Mesothelial cell of epicardium (in vitro differentiated cells): ENCODE data around the gene BBS1. TPM values are rescaled to one million over a fixed set of nuclear protein-coding genes. Genes with fewer than 3 reads are reported as not detected.
"Not testable (repeated sequence)": the region's sequence is repeated elsewhere in the genome, so short reads cannot be mapped to it uniquely, and the experiment has no call there.

Experiments
- DNase-seq, 2 experiments: peaks; one replicate each; pipeline ENCODE4 v3.0.0; 2021; ENCODE audit warnings: low spot score in 2 of 2; ENCODE audit not compliant: unreplicated experiment in 2 of 2
- H3K27ac Mint-ChIP-seq: 2 replicates; pipeline ENCODE4 v1.8.0; 2021; ENCODE audit warnings: mixed read lengths
- H3K27me3 Mint-ChIP-seq: 2 replicates; pipeline ENCODE4 v1.8.0; 2021; ENCODE audit warnings: low read depth, mixed read lengths
- H3K36me3 Mint-ChIP-seq: 2 replicates; pipeline ENCODE4 v1.8.0; 2021; ENCODE audit warnings: mixed read lengths
- H3K4me1 Mint-ChIP-seq: 2 replicates; pipeline ENCODE4 v1.8.0; 2021; ENCODE audit warnings: mixed read lengths
- H3K4me3 Mint-ChIP-seq: 2 replicates; pipeline ENCODE4 v1.8.0; 2021; ENCODE audit warnings: mild to moderate bottlenecking, moderate library complexity, mixed read lengths
- H3K9me3 Mint-ChIP-seq: 2 replicates; pipeline ENCODE4 v1.8.0; 2021; ENCODE audit warnings: mixed read lengths
- total RNA-seq: library from RNA; stranded (reverse); gene quantifications from 3 replicates; pipeline ENCODE4 v1.2.1, GENCODE V29; 2021
- TF ChIP-seq, protein P1 (sequence below): fragments of 200-600 bp; sonication (generic); IDR thresholded peaks from one replicate; pipeline ENCODE4 v1.5.0; 2021; ENCODE audit warnings: antibody characterized with exemption; ENCODE audit not compliant: unreplicated experiment

The BBS1 gene
- total RNA-seq, 1 donor from 2014 or later = 61.5 TPM

DNA sequence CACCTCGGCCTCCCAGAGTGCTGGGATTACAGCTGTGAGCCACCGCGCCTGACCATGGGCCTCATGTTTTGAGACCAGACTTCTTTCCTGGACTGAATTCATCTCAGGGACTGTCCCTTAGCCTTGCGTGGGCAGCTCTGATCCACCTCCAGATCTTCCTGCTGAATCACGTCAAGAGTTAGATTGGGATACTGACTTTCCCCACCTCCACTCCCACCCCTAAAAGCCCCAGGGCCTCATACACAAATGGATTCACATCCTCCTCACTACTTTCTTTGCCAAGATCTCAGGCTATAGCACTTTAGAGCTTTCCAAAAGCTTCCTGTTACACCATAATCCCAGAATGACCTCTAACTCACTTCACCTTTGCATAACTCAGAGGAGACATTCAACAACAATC is 70.4 kb downstream of the BBS1 start:
- Mint-ChIP-seq H3K4me1 (peaks cover 5% of the 10 kb centered on the region), H3K27ac (no peak overlapping the region), H3K27me3 (peaks cover 12% of the 10 kb centered on the region), H3K9me3 (peaks cover 10% of the 10 kb centered on the region), H3K36me3 (peaks cover 3% of the 10 kb centered on the region), H3K4me3 (no peak overlapping the region)
- no peak for DNase-seq
- TF ChIP-seq, protein P1, sequence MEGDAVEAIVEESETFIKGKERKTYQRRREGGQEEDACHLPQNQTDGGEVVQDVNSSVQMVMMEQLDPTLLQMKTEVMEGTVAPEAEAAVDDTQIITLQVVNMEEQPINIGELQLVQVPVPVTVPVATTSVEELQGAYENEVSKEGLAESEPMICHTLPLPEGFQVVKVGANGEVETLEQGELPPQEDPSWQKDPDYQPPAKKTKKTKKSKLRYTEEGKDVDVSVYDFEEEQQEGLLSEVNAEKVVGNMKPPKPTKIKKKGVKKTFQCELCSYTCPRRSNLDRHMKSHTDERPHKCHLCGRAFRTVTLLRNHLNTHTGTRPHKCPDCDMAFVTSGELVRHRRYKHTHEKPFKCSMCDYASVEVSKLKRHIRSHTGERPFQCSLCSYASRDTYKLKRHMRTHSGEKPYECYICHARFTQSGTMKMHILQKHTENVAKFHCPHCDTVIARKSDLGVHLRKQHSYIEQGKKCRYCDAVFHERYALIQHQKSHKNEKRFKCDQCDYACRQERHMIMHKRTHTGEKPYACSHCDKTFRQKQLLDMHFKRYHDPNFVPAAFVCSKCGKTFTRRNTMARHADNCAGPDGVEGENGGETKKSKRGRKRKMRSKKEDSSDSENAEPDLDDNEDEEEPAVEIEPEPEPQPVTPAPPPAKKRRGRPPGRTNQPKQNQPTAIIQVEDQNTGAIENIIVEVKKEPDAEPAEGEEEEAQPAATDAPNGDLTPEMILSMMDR = no peak

DNA sequence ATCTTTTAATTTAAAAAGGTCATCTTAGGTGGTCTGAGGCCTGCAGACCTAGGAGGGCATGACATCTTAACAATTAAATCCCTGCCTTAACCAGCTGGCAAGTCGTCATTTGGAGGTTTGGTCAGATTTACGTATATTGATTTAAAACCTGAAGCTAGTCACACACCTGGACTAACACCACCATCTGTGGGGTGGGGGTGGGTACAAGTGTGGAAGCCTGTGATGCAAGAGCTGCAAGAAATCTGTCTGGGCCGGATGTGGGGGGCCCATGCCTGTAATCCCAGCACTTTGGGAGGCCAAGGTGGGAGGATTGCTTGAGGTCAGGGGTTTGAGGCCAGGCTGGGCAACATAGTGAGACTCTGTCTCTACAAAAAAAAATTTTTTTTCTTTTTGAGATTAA is 70.8 kb downstream of the BBS1 start:
- H3K36me3 Mint-ChIP-seq = peaks cover 3% of the 10 kb centered on the region
- peaks cover 5% of the 10 kb centered on the region for H3K4me1 Mint-ChIP-seq
- no peak for DNase-seq
- peaks cover 12% of the 10 kb centered on the region for H3K27me3 Mint-ChIP-seq
- TF ChIP-seq, protein P1 = no peak
- peaks cover 10% of the 10 kb centered on the region for H3K9me3 Mint-ChIP-seq
- no peak overlapping the region for H3K27ac Mint-ChIP-seq
- H3K4me3 Mint-ChIP-seq = no peak overlapping the region

DNA sequence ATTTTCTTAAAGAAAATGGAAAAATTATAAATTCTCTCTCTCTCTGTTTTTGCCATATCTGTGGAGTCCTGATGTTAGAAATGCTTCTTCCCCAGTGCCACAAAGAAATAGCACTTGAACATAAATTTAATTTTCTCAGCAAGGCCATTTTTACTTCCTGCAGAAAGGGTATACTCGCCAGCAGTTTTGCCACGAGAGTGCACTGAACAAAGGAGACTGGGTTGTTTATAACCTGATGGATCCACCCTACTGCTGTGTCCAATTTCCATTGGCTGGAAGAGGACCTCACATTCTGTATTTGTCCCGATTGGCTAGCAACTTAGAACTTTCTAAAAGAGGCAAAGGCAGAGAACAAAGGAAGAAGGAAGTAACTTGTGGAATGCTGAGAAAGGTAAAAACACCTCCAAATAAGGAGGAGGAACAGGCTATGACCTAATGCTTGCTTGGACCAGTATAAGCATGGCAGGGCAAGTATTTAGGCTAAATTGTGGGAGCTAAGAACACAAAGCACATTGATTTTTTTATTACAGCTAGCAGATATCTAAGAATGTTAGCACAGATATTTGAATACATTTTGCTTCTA is 72.2 kb downstream of the BBS1 start:
- H3K4me1 Mint-ChIP-seq, H3K4me3 Mint-ChIP-seq, H3K27ac Mint-ChIP-seq, H3K36me3 Mint-ChIP-seq, DNase-seq: not testable (repeated sequence)
- Mint-ChIP-seq H3K9me3 (peaks cover 10% of the 10 kb centered on the region), H3K27me3 (peaks cover 12% of the 10 kb centered on the region)

Other genes with a start within 250 kb of the BBS1 start
- 88.6 to 91.8 TPM (median 90.1 TPM) in 3 replicates for gene RAB1B, start 242.0 kb upstream of the BBS1 start, total RNA-seq
- 10.1 to 11.5 TPM (median 10.2 TPM) in 3 replicates for gene CNIH2, start 232.5 kb upstream of the BBS1 start, total RNA-seq
- 66.8 to 74.0 TPM (median 71.2 TPM) in 3 replicates for gene YIF1A, start 221.5 kb upstream of the BBS1 start, total RNA-seq
- 1.3 to 1.8 TPM (median 1.6 TPM) in 3 replicates for gene TMEM151A, start 218.7 kb upstream of the BBS1 start, total RNA-seq
- 95.2 to 102 TPM (median 97.9 TPM) in 3 replicates for gene CD248, start 193.6 kb upstream of the BBS1 start, total RNA-seq
- gene RIN1, start 174.2 kb upstream of the BBS1 start, total RNA-seq = 6.7 to 7.1 TPM (median 7.0 TPM) in 3 replicates
- 25.0 to 27.1 TPM (median 26.5 TPM) in 3 replicates for gene BRMS1, start 165.5 kb upstream of the BBS1 start, total RNA-seq
- gene B4GAT1, start 163.0 kb upstream of the BBS1 start, total RNA-seq = 28.1 to 30.2 TPM (median 29.5 TPM) in 3 replicates
- gene SLC29A2, start 138.9 kb upstream of the BBS1 start, total RNA-seq = 33.0 to 35.9 TPM (median 35.7 TPM) in 3 replicates
- 1.00 to 1.2 TPM (median 1.1 TPM) in 3 replicates for gene NPAS4, start 89.6 kb upstream of the BBS1 start, total RNA-seq
- gene MRPL11, start 71.8 kb upstream of the BBS1 start, total RNA-seq = 49.0 to 53.1 TPM (median 49.7 TPM) in 3 replicates
- 17.3 to 18.2 TPM (median 17.9 TPM) in 3 replicates for gene PELI3, start 43.7 kb upstream of the BBS1 start, total RNA-seq
- 40.8 to 47.2 TPM (median 42.9 TPM) in 3 replicates for gene DPP3, start 30.2 kb upstream of the BBS1 start, total RNA-seq
- 13.2 to 14.7 TPM (median 13.7 TPM) in 3 replicates for gene ZDHHC24, start 35.4 kb downstream of the BBS1 start, total RNA-seq
- 0.11 to 0.13 TPM (median 0.13 TPM) in 3 replicates for gene ACTN3, start 36.3 kb downstream of the BBS1 start, total RNA-seq
- gene CTSF, start 58.0 kb downstream of the BBS1 start, total RNA-seq = not detected in 3 replicates
- gene CCDC87, start 82.4 kb downstream of the BBS1 start, total RNA-seq = 0.25 to 0.42 TPM (median 0.41 TPM) in 3 replicates
- gene CCS, start 82.5 kb downstream of the BBS1 start, total RNA-seq = 79.8 to 81.4 TPM (median 80.7 TPM) in 3 replicates
- gene RBM14, start 106.0 kb downstream of the BBS1 start, total RNA-seq = 126 to 135 TPM (median 128 TPM) in 3 replicates
- gene RBM4, start 128.1 kb downstream of the BBS1 start, total RNA-seq = 240 to 248 TPM (median 242 TPM) in 3 replicates
- gene RBM4B, start 167.3 kb downstream of the BBS1 start, total RNA-seq = 38.7 to 40.7 TPM (median 39.6 TPM) in 3 replicates
- gene SPTBN2, start 218.6 kb downstream of the BBS1 start, total RNA-seq = 62.0 to 63.4 TPM (median 62.4 TPM) in 3 replicates